Mucosa of stomach (tissue), 1 donor: ENCODE results near the gene PNPLA5.
"Not testable (repeated sequence)": the region's sequence is repeated elsewhere in the genome, so short reads cannot be mapped to it uniquely, and the experiment has no call there.

Experiments used
- H3K27me3 ChIP-seq: one replicate; pipeline ENCODE4 v1.7.0; 2013; ENCODE audit warnings: mild to moderate bottlenecking, low read length; ENCODE audit not compliant: control insufficient read depth, insufficient read depth
- H3K36me3 ChIP-seq: one replicate; pipeline ENCODE4 v1.7.0; 2013; ENCODE audit warnings: low read length; ENCODE audit not compliant: control insufficient read depth, insufficient read depth
- H3K4me1 ChIP-seq: one replicate; pipeline ENCODE4 v1.7.0; 2013; ENCODE audit warnings: mild to moderate bottlenecking, low read length; ENCODE audit not compliant: control insufficient read depth, insufficient read depth
- H3K4me3 ChIP-seq: one replicate; pipeline ENCODE4 v1.7.0; 2013; ENCODE audit warnings: low read length
- H3K9ac ChIP-seq: one replicate; pipeline ENCODE4 v1.7.0; 2013; ENCODE audit warnings: mild to moderate bottlenecking, low read length, moderate library complexity
- H3K9me3 ChIP-seq: one replicate; pipeline ENCODE4 v1.7.0; 2013; ENCODE audit warnings: mild to moderate bottlenecking, low read length, moderate library complexity; ENCODE audit not compliant: control insufficient read depth
- donor health status: Pancreatic carcinoma.

PNPLA5 gene

GRCh38 chr22:43921370-43921769 lies 29.6 kb upstream of the PNPLA5 start:
- no peak overlapping the region for H3K4me3 ChIP-seq
- no peaks in the 10 kb centered on the region for H3K36me3 ChIP-seq
- no peak overlapping the region for H3K9ac ChIP-seq
- peaks cover 19% of the 10 kb centered on the region for H3K4me1 ChIP-seq
- H3K27me3 ChIP-seq = peaks cover 6% of the 10 kb centered on the region
- no peaks in the 10 kb centered on the region for H3K9me3 ChIP-seq

- no peaks in the 10 kb centered on the region for H3K36me3 ChIP-seq
- H3K4me1 ChIP-seq = peaks cover 5% of the 10 kb centered on the region
- H3K9ac ChIP-seq = no peak overlapping the region
- no peaks in the 10 kb centered on the region for H3K9me3 ChIP-seq
- H3K4me3 ChIP-seq = no peak overlapping the region
- peaks cover 6% of the 10 kb centered on the region for H3K27me3 ChIP-seq
Measured at GRCh38 chr22:43919106-43919973, 27.5 kb upstream of the PNPLA5 start.

GRCh38 chr22:43917521-43917920 lies 25.7 kb upstream of the PNPLA5 start:
- Histone ChIP-seq H3K4me1 (no peaks in the 10 kb centered on the region), H3K4me3 (no peak overlapping the region), H3K27me3 (no peaks in the 10 kb centered on the region), H3K36me3 (no peaks in the 10 kb centered on the region), H3K9ac (no peak overlapping the region), H3K9me3 (no peaks in the 10 kb centered on the region)

GRCh38 chr22:43911351-43911750 lies 19.5 kb upstream of the PNPLA5 start:
- no peak overlapping the region for H3K4me3 ChIP-seq
- no peaks in the 10 kb centered on the region for H3K27me3 ChIP-seq
- H3K36me3 ChIP-seq = no peaks in the 10 kb centered on the region
- H3K9ac ChIP-seq = no peak overlapping the region
- no peaks in the 10 kb centered on the region for H3K9me3 ChIP-seq
- H3K4me1 ChIP-seq = no peaks in the 10 kb centered on the region

- no peaks in the 10 kb centered on the region for H3K27me3 ChIP-seq
- no peaks in the 10 kb centered on the region for H3K9me3 ChIP-seq
- no peak overlapping the region for H3K4me3 ChIP-seq
- H3K36me3 ChIP-seq = no peaks in the 10 kb centered on the region
- H3K4me1 ChIP-seq = no peaks in the 10 kb centered on the region
- H3K9ac ChIP-seq = no peak overlapping the region
Measured at GRCh38 chr22:43910178-43910695, 18.4 kb upstream of the PNPLA5 start.

GRCh38 chr22:43909708-43910107 lies 17.9 kb upstream of the PNPLA5 start:
- Histone ChIP-seq H3K4me3 (no peak overlapping the region), H3K9ac (no peak overlapping the region), H3K9me3 (no peaks in the 10 kb centered on the region), H3K36me3 (no peaks in the 10 kb centered on the region), H3K27me3 (no peaks in the 10 kb centered on the region), H3K4me1 (no peaks in the 10 kb centered on the region)

- no peaks in the 10 kb centered on the region for H3K9me3 ChIP-seq
- H3K27me3 ChIP-seq = no peaks in the 10 kb centered on the region
- H3K9ac ChIP-seq = no peak overlapping the region
- no peaks in the 10 kb centered on the region for H3K36me3 ChIP-seq
- no peak overlapping the region for H3K4me3 ChIP-seq
- no peaks in the 10 kb centered on the region for H3K4me1 ChIP-seq
Measured at GRCh38 chr22:43905681-43906080, 13.9 kb upstream of the PNPLA5 start.

- not testable (repeated sequence) for H3K4me3 ChIP-seq, H3K27me3 ChIP-seq, H3K9ac ChIP-seq, H3K9me3 ChIP-seq, H3K36me3 ChIP-seq, H3K4me1 ChIP-seq
Measured at GRCh38 chr22:43904412-43904811, 12.6 kb upstream of the PNPLA5 start.

GRCh38 chr22:43903033-43903432 lies 11.2 kb upstream of the PNPLA5 start:
- H3K9ac ChIP-seq, H3K27me3 ChIP-seq, H3K4me3 ChIP-seq, H3K9me3 ChIP-seq, H3K36me3 ChIP-seq, H3K4me1 ChIP-seq: not testable (repeated sequence)

GRCh38 chr22:43901976-43902643 lies 10.3 kb upstream of the PNPLA5 start:
- H3K4me3 ChIP-seq = no peak overlapping the region
- no peak overlapping the region for H3K9ac ChIP-seq
- H3K4me1 ChIP-seq = no peaks in the 10 kb centered on the region
- H3K36me3 ChIP-seq = no peaks in the 10 kb centered on the region
- no peaks in the 10 kb centered on the region for H3K9me3 ChIP-seq
- H3K27me3 ChIP-seq = no peaks in the 10 kb centered on the region

- H3K4me3 ChIP-seq = no peak overlapping the region
- H3K4me1 ChIP-seq = no peaks in the 10 kb centered on the region
- no peaks in the 10 kb centered on the region for H3K27me3 ChIP-seq
- no peaks in the 10 kb centered on the region for H3K9me3 ChIP-seq
- no peak overlapping the region for H3K9ac ChIP-seq
- H3K36me3 ChIP-seq = no peaks in the 10 kb centered on the region
Measured at GRCh38 chr22:43900206-43900605, 8.4 kb upstream of the PNPLA5 start.

GRCh38 chr22:43897751-43898261 lies 6.0 kb upstream of the PNPLA5 start:
- Histone ChIP-seq H3K4me1 (no peaks in the 10 kb centered on the region), H3K4me3 (no peak overlapping the region), H3K36me3 (no peaks in the 10 kb centered on the region), H3K9me3 (no peaks in the 10 kb centered on the region), H3K9ac (no peak overlapping the region), H3K27me3 (no peaks in the 10 kb centered on the region)
